HUDEP-2 (cell line): ENCODE measurements around the gene IL6ST.
A peak's percentile ranks its signal among the peaks of the same experiment; 100 is the strongest.
"Not testable (repeated sequence)": the region's sequence is repeated elsewhere in the genome, so short reads cannot be mapped to it uniquely, and the experiment has no call there.

Source experiments
- DNase-seq, 76 experiments: peaks; one replicate each; lab custom pipeline; 2025; ENCODE audit not compliant: unreplicated experiment in 76 of 76; lab: John Stamatoyannopoulos, UW

The IL6ST gene

DNA sequence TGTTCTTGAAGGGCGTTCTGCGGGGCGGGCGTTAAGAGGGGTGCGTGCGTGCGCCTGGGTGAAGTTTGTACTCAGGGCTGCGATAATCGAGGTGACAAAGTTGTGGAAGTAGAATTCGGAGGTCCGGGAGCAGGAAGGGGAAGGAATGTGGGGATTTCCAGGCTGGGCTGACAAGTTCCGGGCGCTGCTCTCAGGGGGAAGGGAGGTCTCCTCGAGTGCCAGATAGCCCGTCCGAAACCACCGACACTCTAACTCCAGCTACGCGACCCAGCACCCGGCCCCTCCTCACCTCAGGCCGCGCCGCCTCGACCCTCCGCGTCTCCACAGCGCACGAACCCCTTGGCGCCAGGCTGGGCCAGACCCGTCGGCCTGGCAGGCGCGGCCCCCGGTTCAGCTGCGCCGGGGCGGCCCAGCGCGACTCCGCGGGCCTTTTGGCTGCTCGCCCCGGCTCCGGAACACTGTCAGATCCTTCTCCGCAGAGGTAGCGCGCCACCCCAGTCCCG, at the start of gene IL6ST:
Gene IL6ST, minus strand, starts transcription at position 469 of the 503 bp plus-strand sequence. CDS start 18,685 bp downstream, outside the sequence.
- peak in 12 of 76 experiments; percentile 26 to 68 (median 44) for DNase-seq

DNA sequence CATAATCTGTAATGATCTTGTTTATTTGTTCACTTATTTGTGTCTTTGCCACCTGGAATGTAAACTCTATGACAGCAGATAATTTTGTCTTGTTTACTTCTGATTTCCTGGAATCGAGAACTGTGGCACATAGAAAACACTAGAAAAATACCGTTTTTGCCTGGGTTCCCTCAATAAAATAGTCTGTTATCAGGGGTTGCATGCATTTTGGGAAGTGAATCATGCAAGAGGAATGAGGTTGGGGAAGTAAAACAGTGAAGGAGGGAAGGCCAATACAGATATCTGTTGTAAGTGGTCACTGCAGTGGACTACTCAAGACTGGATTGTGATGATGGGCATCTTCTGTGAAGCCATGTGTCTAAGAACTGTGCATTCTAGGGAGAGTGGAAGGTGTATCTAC, 45.2 kb upstream of the IL6ST start:
- peak in 1 of 76 experiments; percentile 7 for DNase-seq

DNA sequence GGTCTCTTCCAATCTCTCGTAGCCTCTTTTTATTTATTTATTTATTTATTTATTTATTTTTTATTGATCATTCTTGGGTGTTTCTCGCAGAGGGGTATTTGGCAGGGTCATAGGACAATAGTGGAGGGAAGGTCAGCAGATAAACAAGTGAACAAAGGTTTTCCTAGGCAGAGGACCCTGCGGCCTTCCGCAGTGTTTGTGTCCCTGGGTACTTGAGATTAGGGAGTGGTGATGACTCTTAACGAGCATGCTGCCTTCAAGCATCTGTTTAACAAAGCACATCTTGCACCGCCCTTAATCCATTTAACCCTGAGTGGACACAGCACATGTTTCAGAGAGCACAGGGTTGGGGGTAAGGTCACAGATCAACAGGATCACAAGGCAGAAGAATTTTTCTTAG, 43.4 kb upstream of the IL6ST start:
- DNase-seq = not testable (repeated sequence)

DNA sequence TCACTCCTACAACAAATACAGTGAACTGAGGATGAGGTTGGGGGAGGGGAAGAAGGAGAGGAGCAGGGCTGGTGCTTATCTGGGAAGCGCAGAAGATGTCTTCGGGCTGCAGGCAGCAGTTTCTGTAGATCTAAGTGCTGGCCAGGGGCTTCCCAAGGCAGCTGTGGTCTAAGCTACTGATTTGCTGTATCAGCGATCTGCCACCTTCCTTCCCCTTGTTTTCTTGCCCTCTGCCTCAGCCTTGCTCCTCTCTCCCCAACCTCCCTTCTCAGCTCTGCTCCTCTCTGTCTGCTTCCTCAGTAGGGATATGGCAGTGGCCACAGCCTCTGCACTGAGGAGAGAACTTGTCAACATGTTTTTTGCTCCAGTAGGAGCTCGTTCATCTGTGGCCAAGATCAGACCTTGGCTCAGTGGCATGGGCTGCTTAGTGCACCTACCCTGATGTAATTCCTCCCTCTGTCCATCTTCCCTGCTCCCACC, 42.8 kb upstream of the IL6ST start:
- DNase-seq = peak in 74 of 76 experiments; percentile 19 to 90 (median 68)

DNA sequence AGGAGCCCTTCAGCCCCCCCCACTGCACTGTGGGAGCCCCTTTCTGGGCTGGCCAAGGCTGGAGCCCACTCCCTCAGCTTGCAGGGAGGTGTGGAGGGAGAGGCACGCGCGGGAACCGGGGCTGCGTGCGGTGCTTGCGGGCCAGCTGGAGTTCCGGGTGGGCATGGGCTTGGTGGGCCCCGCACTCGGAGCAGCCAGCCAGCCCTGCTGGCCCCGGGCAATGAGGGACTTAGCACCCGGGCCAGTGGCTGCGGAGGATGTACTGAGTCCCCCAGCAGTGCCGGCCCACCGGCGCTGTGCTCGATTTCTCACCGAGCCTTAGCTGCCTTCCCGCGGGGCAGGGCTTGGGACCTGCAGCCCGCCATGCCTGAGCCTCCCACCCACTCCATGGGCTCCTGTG, 40.6 kb upstream of the IL6ST start:
- DNase-seq = not testable (repeated sequence)

DNA sequence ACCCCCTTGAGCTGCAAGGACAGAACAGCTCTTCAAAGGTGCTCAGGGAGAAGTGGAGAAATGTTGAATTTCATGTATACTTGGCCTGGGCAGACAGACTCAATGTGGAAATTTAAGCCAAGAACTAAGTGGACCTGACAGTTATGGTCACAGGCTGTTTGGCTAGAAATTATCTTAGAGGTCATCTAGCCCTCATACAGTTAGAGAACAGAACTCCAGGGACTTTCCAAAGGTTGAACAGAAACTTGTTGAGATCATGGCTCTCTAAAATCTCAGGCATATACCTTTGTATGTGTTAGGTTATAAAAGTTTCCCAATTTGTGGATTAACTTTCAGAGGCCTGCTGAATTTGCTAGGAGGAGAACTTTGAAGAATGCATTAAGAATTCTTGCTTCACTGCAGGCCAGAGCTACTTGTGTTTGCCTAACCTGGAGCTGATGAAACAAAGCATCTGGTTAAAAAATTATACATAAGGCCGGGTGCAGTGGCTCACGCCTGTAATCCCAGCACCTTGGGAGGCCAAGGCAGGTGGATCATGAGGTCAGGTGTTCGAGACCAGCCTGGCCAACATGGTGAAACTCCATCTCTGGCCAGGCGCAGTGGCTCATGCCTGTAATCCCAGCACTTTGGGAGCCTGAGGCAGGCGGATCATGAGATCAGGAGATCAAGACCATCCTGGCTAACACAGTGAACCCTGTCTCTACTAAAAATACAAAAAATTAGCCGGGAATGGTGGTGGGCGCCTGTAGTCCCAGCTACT, 35.3 kb upstream of the IL6ST start:
- not testable (repeated sequence) for DNase-seq

DNA sequence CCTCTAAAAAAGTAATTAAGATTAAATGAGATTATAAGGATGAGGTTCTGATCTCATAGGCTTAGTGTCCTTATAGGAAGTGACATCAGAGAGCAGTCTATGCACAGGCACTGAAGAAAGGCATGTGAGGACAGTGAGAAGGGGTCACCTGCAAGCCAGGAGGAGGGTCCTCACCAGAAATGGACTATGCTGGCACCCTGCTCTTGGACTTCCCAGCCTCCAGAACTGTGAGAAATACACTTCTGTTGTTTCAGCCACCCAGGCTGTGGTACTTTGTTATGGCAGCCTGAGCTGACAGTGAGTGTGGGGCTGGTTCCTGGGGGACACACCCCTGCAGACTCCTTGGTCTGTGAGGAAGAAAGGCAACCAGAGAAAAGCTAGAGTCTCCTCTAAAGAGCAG, 34.7 kb upstream of the IL6ST start:
- no peak for DNase-seq

DNA sequence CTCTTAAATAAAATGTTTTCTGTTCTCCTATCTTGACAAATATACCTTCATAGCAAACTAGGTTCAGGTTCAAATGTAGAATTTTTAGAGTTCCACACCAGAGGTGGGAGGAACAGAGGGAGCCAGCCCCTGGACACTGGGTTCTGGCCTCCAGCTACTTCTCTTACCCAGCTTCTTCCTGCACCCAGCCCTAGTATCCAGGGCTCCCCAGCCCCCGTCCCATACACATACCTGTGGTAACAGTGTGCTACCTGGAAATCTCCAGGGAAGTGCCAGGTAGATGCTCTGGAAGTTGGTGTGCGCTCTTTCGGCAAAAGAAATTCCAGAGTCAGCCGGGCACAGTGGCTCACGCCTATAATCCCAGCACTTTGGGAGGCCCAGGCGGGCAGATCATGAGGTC, 33.9 kb upstream of the IL6ST start:
- no peak for DNase-seq

DNA sequence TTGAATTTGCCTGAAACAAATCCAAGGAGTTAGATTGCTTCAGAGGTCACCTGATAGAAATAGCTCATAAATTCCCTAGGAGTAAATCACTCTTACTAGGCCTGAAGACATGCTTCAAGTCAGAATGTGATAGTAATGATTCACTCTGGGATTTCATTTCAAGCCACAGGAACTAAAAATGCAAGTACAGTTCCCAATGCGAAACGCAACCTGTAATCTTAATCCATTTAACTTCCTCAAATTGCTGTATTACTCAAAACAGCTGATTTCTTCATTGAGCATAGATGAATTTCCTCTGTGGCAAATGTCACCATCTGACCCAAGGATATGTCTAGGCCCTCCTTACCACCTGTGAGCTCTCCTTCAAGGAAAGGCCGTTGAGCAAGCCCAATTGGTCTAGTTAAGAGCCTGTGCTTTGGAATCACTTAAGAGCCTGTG, 32.1 kb upstream of the IL6ST start:
- no peak for DNase-seq

DNA sequence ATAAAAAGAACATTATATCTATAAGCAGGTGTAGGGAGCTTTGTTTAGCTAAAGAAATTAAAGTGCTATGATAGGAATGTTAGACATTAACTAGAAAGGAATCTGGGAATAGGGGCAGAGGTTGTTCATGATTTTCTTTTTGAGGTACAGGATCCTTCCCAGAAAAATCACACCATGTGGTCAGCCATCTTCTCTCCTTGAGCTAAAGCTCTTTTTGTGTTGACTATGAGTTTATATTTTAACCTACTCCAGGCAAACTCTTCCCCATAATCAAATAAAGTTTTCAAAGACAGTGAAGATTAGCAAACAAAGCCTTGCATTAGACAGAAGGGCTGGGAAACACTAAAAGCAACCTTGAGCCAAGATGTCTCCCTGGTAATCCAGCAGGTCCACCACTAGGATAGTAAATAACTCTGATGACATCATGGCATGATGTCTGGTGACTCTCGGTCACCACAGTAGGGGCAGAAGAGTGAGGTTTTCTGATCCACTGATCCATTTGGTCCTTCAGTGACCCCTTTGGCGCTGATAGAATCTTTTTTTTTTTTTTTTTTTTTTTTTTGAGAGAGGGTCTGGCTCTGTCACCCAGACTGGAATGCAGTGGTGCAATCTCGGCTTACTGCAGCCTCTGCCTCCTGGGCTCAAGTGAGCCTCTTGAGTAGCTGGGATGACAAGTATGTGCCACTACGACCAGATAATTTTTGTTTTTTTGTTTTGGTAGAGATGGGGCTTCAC, 30.6 kb upstream of the IL6ST start:
- no peak for DNase-seq

DNA sequence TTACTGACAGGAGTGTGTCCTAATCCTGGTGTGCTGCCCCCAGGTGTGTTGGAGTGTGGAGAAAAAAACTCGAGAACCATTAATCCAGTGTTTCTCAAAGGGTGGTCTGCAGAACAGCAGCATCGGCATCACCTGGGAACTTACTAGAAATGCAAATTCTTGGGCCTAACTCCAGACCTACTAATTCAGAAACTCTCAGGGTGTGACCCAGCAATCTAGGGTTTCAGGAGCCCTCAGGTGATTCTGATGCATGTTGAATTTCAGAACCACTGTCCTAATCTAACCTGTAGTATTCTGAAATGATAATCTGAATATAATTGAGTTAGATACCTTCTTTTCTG, 30.0 kb upstream of the IL6ST start:
- DNase-seq = no peak

DNA sequence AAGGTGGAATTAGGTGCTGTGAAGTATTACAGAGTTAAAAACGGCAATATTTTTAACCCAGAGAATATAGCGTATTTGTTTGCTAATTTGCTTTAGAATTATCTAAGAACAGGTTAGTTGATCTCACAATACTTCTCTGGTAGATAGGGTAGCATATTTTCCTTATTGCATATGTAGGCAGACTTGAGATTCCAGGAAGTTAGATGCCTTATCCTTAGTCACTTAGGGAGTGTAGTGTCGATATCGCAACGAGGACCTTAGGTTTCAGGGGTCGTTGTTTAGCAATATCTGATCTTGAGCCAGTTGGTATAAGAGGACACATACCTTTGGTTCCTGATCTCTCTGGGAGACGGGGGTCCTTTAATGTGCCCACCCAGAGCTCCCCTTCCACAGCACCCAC, 28.5 kb upstream of the IL6ST start:
- DNase-seq = no peak

DNA sequence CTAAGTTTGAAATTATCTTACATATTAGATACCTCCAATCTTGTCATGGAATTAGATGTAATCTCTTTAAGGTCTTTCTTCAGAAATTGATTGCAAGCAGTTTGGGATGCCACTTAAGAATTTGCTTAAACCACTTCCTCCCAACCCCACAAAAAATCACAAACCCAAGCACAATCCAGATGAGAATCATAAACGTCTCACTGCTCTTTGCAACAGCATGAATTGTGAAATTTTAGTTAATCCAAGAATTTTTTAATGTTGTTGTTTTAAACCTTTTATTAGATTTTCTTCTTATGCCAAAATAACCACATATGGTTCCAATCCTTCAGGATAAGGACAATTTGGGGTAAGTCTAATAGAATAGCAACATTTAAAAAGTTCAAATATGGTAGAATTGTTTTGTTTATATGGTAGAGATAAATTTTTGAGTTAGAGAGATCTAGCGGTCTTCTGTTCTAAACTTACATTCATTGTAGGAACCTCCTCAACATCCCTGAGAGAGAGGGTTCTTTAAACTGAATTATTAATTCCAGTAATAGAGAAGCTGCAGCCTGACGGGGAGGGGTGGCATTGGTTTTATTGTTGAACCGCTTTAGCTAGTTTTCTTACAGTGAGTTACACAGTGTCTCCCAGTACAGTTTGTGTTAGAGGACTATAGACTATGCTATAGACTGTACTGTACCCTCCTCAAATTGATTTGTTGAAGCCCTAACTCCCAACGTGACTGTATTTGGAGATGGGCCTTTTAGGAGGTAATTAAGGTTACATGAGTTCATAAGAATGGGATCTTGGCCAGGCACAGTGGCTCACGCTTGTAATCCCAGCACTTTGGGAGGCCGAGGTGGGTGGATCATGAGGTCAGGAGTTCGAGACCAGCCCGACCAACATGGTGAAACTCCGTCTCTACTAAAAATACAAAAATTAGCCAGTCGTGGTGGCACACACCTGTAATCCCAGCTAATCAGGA, 24.8 kb upstream of the IL6ST start:
- DNase-seq = no peak

DNA sequence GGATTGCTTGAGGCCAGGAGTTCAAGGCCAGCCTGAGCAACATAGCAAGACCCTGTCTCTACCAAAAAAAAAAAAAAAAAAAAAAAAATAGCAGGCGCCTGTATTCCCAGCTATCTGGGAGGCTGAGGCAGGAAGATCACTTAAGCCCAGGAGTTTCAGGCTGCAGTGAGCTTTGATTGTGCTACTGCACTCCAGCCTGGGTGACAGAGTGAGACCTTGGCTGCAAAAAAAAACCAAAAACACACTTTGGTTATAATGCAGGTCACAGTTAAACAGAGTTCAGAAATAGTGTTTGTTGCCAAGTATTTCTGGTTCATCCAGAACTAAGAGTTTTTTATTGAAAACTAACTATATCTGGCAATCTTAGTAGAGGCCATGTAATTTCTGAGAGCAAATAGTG, 24.1 kb upstream of the IL6ST start:
- DNase-seq = no peak

DNA sequence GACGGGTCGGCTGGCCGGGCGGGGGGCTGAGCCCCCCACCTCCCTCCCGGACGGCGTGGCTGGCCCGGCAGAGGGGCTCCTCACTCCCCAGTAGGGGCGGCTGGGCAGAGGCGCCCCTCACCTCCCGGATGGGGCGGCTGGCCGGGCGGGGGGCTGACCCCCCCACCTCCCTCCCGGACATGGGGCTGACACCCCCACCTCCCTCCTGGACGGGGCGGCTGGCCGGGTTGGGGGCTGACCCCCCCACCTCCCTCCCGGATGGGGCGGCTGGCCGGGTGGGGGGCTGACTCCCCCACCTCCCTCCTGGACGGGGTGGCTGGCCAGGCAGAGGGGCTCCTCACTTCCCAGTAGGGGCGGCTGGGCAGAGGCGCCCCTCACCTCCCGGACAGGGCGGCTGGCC, 19.9 kb upstream of the IL6ST start:
- DNase-seq = not testable (repeated sequence)

DNA sequence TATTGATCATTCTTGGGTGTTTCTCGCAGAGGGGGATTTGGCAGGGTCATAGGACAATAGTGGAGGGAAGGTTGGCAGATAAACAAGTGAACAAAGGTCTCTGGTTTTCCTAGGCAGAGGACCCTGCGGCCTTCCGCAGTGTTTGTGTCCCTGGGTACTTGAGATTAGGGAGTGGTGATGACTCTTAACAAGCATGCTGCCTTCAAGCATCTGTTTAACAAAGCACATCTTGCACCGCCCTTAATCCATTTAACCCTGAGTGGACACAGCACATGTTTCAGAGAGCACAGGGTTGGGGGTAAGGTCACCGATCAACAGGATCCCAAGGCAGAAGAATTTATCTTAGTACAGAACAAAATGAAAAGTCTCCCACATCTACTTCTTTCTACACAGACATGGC, 19.2 kb upstream of the IL6ST start:
- DNase-seq = not testable (repeated sequence)

DNA sequence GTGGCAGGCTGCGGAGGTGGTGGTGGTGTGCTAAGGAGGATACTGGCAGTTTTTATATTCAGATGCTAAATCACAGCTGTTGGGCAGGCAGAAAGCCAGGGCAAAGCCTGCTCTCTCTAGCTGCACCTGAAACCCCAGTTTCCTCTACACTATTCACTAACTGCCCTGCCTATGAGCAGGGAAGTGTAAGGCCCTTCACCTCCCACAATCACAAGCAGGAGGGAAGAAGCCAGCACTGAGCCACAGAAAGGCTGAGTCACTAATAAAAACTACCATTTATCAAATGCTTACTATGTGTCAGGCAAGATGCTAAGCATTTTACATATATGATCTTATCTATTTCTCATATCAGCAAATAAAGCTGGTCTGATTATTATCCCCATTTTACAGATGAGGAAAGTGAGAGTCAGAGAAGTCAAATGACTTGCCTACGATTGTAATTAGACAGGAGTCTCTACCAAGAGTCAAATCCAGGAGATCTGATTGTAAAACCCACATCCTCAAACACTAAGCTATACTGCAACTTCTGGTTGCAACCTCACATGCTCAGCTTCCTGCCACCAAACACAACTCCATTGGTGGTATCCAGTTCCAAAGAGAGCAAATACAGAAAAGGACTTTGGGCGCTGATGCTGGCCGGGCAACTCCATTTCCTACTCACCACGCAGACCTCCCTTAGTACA, 17.7 kb upstream of the IL6ST start:
- peak in 1 of 76 experiments; percentile 24 for DNase-seq

DNA sequence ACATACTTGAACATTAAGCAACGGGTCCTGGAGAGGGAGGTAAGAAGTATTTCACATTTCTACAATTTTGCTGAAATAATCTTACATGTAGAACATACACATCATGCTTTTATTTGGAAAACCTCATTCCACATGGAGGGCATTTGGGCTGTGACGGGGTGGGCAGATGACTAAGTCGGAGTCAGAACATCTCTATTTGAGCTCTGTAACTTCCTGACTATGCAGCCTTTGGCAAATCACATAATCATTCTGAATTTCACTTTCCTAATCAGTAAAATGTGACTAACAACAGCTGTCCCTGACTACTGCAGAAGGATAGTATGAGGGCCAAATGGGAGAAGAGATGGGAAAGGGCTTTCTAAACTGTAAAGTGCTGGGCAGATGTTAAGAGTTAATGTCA, 17.1 kb upstream of the IL6ST start:
- no peak for DNase-seq

DNA sequence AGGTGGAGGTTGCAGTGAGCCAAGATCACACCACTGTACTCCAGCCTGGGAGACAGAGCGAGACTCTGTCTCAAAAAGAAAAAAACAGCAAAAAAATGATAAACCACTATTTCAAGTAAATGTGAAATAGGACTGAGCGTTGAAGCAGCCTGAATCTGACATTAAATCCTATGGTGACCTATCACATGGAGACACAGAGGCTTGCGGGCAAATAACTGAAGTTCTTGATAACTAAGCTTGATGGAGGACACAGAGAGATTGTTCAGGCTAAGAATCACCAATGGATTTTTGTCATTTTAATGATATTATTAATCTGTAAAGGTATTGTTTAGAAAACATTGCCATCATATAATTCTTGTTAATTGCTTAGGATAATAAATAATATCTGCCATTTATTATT, 15.7 kb upstream of the IL6ST start:
- no peak for DNase-seq

DNA sequence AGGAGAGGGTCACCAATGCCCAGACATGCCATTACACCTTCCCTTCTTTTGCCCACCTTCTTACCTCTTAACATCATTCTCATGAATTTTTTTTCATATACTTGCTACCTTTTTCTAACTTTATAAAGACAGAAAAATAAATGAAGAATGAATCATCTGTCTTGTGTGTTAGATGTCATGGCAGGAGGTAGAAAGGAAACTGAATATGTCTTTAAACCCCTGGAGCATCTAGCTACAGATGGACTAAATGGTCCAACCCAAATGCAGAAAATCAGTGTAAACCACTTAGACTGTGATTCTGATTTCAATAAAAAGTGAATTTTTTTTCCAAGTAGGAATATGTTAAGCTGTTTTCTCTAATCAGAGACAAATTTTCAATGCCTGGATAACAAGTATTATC, 11.8 kb upstream of the IL6ST start:
- DNase-seq = no peak
